ENCODE measurements around the gene PCMT1.

GRCh38 chr6:149714442-149714841 lies 35.1 kb upstream of the PCMT1 start:
- TF ChIP-seq CTCF (IDR thresholded peaks at IDR 0.05) (no peak), EZH2 (IDR thresholded peaks at IDR 0.05) (no peak)

Measured in neural progenitor cell (in vitro differentiated cells).